Muscle layer of colon (tissue), 2 donors: ENCODE results near the gene PADI2.

Experiments
- H3K27ac ChIP-seq: one replicate; pipeline ENCODE4 v1.7.0; 2013; ENCODE audit warnings: low read depth, mild to moderate bottlenecking, low read length, moderate library complexity
- H3K27me3 ChIP-seq, 2 donors: one replicate each; pipeline ENCODE4 v1.7.0; 2013; ENCODE audit warnings: low read length in 2 of 2, mild to moderate bottlenecking in 2 of 2; ENCODE audit not compliant: insufficient read depth in 2 of 2, control insufficient read depth in 1 of 2
- H3K36me3 ChIP-seq: one replicate; pipeline ENCODE4 v1.7.0; 2013; ENCODE audit warnings: mild to moderate bottlenecking, low read length; ENCODE audit not compliant: insufficient read depth
- H3K4me1 ChIP-seq: one replicate; pipeline ENCODE4 v1.7.0; 2013; ENCODE audit warnings: mild to moderate bottlenecking, low read length; ENCODE audit not compliant: insufficient read depth
- H3K4me3 ChIP-seq, 2 donors: one replicate each; pipeline ENCODE4 v1.7.0; 2013; ENCODE audit warnings: low read length in 2 of 2, low read depth in 1 of 2, mild to moderate bottlenecking in 1 of 2, moderate library complexity in 1 of 2
- H3K9ac ChIP-seq: one replicate; pipeline ENCODE4 v1.7.0; 2013; ENCODE audit warnings: low read length
- H3K9me3 ChIP-seq: one replicate; pipeline ENCODE4 v1.7.0; 2013; ENCODE audit warnings: mild to moderate bottlenecking, low read length
- donor health status: abdominal sarcoma.
- donor health status: Adenocarcinoma of cecum.

The PADI2 gene

DNA sequence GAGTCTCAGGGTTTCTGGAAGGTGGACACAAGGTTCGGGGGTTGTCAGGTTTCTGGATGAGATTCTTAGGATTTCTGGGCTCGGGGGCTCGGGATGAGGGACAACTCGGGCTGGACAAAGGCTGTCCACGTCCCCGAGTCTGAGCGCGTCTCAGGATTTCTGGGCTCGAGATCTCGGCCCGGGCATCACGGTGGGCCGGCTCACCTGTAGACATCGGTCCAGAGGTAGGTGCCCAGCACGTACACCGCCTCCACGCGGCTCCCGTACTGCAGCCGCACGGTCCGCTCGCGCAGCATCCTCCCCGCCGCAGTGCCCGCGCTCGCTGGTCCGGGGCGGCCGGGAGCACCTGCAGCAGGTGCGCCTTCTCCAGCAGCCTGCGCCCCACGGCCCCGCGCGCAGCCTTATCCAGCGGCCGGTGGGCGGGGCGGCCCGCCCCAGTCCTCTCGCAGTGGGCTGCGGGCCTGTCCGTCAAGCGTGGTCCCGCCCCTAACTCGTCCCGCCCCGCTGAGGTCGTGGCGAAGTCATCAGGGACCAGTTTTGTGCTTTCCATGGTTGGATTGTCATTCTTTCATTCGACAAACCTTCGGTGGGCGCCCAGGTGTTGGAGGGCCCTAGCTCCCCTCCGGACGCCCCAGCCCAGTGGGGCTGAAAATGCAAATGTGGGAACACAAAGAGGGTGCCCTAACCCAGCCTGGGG lies at the start of gene PADI2:
PADI2 (minus strand) TSS at position 376 of the 697 bp plus-strand sequence; CDS start at position 296, 80 bp downstream.
- Histone ChIP-seq H3K36me3 (no peaks in the 10 kb centered on the region), H3K4me1 (peaks cover 10% of the 10 kb centered on the region), H3K9me3 (no peaks in the 10 kb centered on the region), H3K27me3 (peaks cover 26 to 31% of the 10 kb centered on the region in 2 donors), H3K9ac (no peak within 1 kb of the TSS), H3K4me3 (no peak within 1 kb of the TSS), H3K27ac (no peak within 1 kb of the TSS)

- Histone ChIP-seq H3K36me3 (no peaks in the 10 kb centered on the region), H3K9ac (no peak overlapping the region), H3K4me1 (no peaks in the 10 kb centered on the region), H3K27ac (no peak overlapping the region), H3K9me3 (no peaks in the 10 kb centered on the region), H3K27me3 (no peaks in the 10 kb centered on the region), H3K4me3 (no peak overlapping the region)
Measured at GRCh38 chr1:17168091-17168876, 49.0 kb upstream of the PADI2 start.

DNA sequence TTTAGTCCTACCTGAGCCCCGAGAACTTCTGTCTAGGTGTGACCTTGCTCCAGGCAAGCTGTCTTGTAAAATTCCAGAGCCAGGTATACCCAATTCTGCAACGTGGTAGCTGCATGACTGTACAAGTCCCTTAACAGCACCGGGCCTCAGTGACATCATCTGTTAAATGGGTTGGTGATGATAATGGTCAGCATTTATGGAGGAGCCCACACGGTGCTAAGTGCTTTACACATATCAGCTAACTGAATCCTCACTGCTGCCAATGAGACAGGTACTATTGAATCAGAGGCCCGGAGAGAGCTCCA lies 48.5 kb upstream of the PADI2 start:
- Histone ChIP-seq H3K4me1 (no peaks in the 10 kb centered on the region), H3K9ac (no peak overlapping the region), H3K36me3 (no peaks in the 10 kb centered on the region), H3K27me3 (no peaks in the 10 kb centered on the region), H3K27ac (no peak overlapping the region), H3K4me3 (no peak overlapping the region), H3K9me3 (no peaks in the 10 kb centered on the region)

GRCh38 chr1:17167041-17167785 lies 48.0 kb upstream of the PADI2 start:
- Histone ChIP-seq H3K4me3 (no peak overlapping the region), H3K27me3 (no peaks in the 10 kb centered on the region), H3K4me1 (no peaks in the 10 kb centered on the region), H3K9ac (no peak overlapping the region), H3K9me3 (no peaks in the 10 kb centered on the region), H3K36me3 (no peaks in the 10 kb centered on the region), H3K27ac (no peak overlapping the region)

DNA sequence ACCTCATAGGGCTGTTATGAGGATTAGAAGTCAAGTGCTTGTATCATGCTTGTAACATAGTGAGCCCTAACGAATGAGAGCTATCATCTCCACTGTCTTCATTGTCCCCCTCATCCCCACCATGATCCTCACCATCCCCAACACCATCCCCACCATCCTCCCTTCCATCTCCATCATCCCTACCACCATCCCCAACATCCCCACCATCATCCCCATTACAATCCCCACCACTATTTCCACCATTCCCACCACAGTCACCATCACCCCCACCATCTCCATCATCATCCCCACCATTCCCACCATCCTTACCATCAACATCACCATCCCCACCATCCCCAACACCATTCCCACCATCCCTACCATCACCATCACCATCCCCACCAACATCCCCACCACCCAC lies 46.6 kb upstream of the PADI2 start:
- Histone ChIP-seq H3K9me3 (no peaks in the 10 kb centered on the region), H3K27me3 (no peaks in the 10 kb centered on the region), H3K4me1 (no peaks in the 10 kb centered on the region), H3K9ac (no peak overlapping the region), H3K4me3 (no peak overlapping the region), H3K36me3 (no peaks in the 10 kb centered on the region), H3K27ac (no peak overlapping the region)

DNA sequence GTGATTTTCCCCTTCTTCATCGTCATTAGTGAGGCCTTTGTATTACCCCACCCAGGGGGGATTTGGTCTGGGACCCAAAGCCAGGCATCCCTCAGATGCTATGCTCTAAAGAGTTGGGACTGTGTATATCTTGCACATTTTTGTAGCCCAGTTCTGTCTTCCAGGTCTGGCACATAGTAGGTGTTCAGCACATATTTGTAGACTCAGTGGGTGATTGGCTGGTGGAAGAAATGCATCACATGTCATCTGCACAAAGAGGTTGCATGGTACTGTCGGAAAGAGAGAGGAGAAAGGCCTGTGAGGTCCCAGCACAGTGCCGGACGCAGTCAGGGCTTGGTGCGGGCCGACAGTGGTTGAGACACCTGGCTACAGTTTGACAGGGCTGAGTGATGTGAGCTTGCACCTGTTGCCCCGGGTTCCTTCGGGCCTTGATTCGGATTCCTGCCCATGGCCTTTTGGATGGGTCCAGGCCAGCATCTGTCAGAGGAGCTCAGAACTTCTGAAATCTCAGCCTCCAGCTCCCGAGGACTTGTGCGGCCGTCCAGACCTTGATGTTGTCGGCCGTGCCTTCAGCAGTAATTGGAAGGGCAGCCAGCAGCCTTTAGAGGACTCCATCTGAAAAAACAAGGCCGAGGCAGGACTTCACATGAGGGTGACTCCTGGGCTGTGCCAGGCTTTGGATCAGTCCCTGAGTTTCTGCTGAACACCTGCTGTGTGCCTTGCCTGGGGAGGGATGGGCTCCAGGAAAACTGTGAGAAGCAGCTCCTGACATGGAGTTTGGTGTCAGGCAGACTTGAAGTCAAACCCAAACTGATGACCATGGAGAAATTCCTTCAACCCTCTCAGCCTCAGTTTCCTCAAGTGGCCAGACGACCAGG lies 44.8 kb upstream of the PADI2 start:
- H3K4me1 ChIP-seq = no peaks in the 10 kb centered on the region
- no peaks in the 10 kb centered on the region for H3K9me3 ChIP-seq
- H3K27ac ChIP-seq = no peak overlapping the region
- no peaks in the 10 kb centered on the region for H3K36me3 ChIP-seq
- H3K4me3 ChIP-seq = no peak overlapping the region
- no peak overlapping the region for H3K9ac ChIP-seq
- H3K27me3 ChIP-seq = no peaks in the 10 kb centered on the region

GRCh38 chr1:17163371-17163770 lies 44.1 kb upstream of the PADI2 start:
- H3K4me1 ChIP-seq = no peaks in the 10 kb centered on the region
- H3K9ac ChIP-seq = no peak overlapping the region
- H3K9me3 ChIP-seq = no peaks in the 10 kb centered on the region
- H3K36me3 ChIP-seq = no peaks in the 10 kb centered on the region
- no peak overlapping the region for H3K4me3 ChIP-seq
- H3K27me3 ChIP-seq = no peaks in the 10 kb centered on the region
- no peak overlapping the region for H3K27ac ChIP-seq

- H3K27me3 ChIP-seq = no peaks in the 10 kb centered on the region
- no peaks in the 10 kb centered on the region for H3K4me1 ChIP-seq
- H3K4me3 ChIP-seq = no peak overlapping the region
- H3K36me3 ChIP-seq = no peaks in the 10 kb centered on the region
- H3K9me3 ChIP-seq = no peaks in the 10 kb centered on the region
- no peak overlapping the region for H3K27ac ChIP-seq
- H3K9ac ChIP-seq = no peak overlapping the region
Measured at GRCh38 chr1:17162941-17163340, 43.7 kb upstream of the PADI2 start.

- Histone ChIP-seq H3K27ac (no peak overlapping the region), H3K27me3 (no peaks in the 10 kb centered on the region), H3K9ac (no peak overlapping the region), H3K36me3 (no peaks in the 10 kb centered on the region), H3K9me3 (no peaks in the 10 kb centered on the region), H3K4me1 (no peaks in the 10 kb centered on the region), H3K4me3 (no peak overlapping the region)
Measured at GRCh38 chr1:17161926-17162800, 42.9 kb upstream of the PADI2 start.

- Histone ChIP-seq H3K27ac (no peak overlapping the region), H3K36me3 (no peaks in the 10 kb centered on the region), H3K27me3 (no peaks in the 10 kb centered on the region)
Measured at GRCh38 chr1:17161137-17161740, 42.0 kb upstream of the PADI2 start.

More at GRCh38 chr1:17161137-17161740, 42.0 kb upstream of the PADI2 start:
- Histone ChIP-seq H3K9ac (no peak overlapping the region), H3K4me1 (no peaks in the 10 kb centered on the region), H3K9me3 (no peaks in the 10 kb centered on the region), H3K4me3 (no peak overlapping the region)
